ENCODE measurements around the gene LRP6.
"Not testable (repeated sequence)": the region's sequence is repeated elsewhere in the genome, so short reads cannot be mapped to it uniquely, and the experiment has no call there.

The LRP6 gene

GRCh38 chr12:12127304-12127703 lies 139.5 kb downstream of the LRP6 start:
- DNase-seq (ENCODE audit: low read depth in 2 of 2, low spot score in 1 of 2): no peak

GRCh38 chr12:12126551-12126950 lies 140.3 kb downstream of the LRP6 start:
- no peak for DNase-seq (ENCODE audit: low read depth in 2 of 2, low spot score in 1 of 2)

GRCh38 chr12:12123036-12123604 lies 143.7 kb downstream of the LRP6 start:
- DNase-seq (ENCODE audit: low read depth in 2 of 2, low spot score in 1 of 2): no peak

- DNase-seq (ENCODE audit: low read depth in 2 of 2, low spot score in 1 of 2): no peak
These were observed 145.8 kb downstream of the LRP6 start for GRCh38 chr12:12121061-12121460.

- DNase-seq (ENCODE audit: low read depth in 2 of 2, low spot score in 1 of 2): no peak
These were observed 150.2 kb downstream of the LRP6 start for GRCh38 chr12:12116677-12117076.

GRCh38 chr12:12115514-12115913 lies 151.3 kb downstream of the LRP6 start:
- DNase-seq (ENCODE audit: low read depth in 2 of 2, low spot score in 1 of 2): no peak

GRCh38 chr12:12110923-12111555 lies 155.8 kb downstream of the LRP6 start:
- DNase-seq (ENCODE audit: low read depth in 2 of 2, low spot score in 1 of 2): not testable (repeated sequence)

GRCh38 chr12:12108441-12109058 lies 158.3 kb downstream of the LRP6 start:
- DNase-seq (ENCODE audit: low read depth in 2 of 2, low spot score in 1 of 2): no peak

GRCh38 chr12:12107678-12108077 lies 159.2 kb downstream of the LRP6 start:
- no peak for DNase-seq (ENCODE audit: low read depth in 2 of 2, low spot score in 1 of 2)

GRCh38 chr12:12099102-12099501 lies 167.7 kb downstream of the LRP6 start:
- DNase-seq (ENCODE audit: low read depth in 2 of 2, low spot score in 1 of 2): no peak

- no peak for DNase-seq (ENCODE audit: low read depth in 2 of 2, low spot score in 1 of 2)
These were observed 168.2 kb downstream of the LRP6 start for GRCh38 chr12:12098691-12099015.

- DNase-seq (ENCODE audit: low read depth in 2 of 2, low spot score in 1 of 2): no peak
These were observed 168.8 kb downstream of the LRP6 start for GRCh38 chr12:12097891-12098690.

- DNase-seq (ENCODE audit: low read depth in 2 of 2, low spot score in 1 of 2): no peak
These were observed 171.8 kb downstream of the LRP6 start for GRCh38 chr12:12095021-12095420.

- no peak for DNase-seq (ENCODE audit: low read depth in 2 of 2, low spot score in 1 of 2)
These were observed 172.4 kb downstream of the LRP6 start for GRCh38 chr12:12094481-12094880.

- DNase-seq (ENCODE audit: low read depth in 2 of 2, low spot score in 1 of 2): no peak
These were observed 174.7 kb downstream of the LRP6 start for GRCh38 chr12:12091977-12092663.

- DNase-seq (ENCODE audit: low read depth in 2 of 2, low spot score in 1 of 2): no peak
These were observed 175.8 kb downstream of the LRP6 start for GRCh38 chr12:12091071-12091470.

- no peak for DNase-seq (ENCODE audit: low read depth in 2 of 2, low spot score in 1 of 2)
These were observed 178.1 kb downstream of the LRP6 start for GRCh38 chr12:12088761-12089160.

GRCh38 chr12:12088147-12088546 lies 178.7 kb downstream of the LRP6 start:
- DNase-seq (ENCODE audit: low read depth in 2 of 2, low spot score in 1 of 2): no peak

- no peak for DNase-seq (ENCODE audit: low read depth in 2 of 2, low spot score in 1 of 2)
These were observed 179.2 kb downstream of the LRP6 start for GRCh38 chr12:12087693-12088034.

GRCh38 chr12:12086973-12087692 lies 179.7 kb downstream of the LRP6 start:
- no peak for DNase-seq (ENCODE audit: low read depth in 2 of 2, low spot score in 1 of 2)

GRCh38 chr12:12086362-12086761 lies 180.5 kb downstream of the LRP6 start:
- DNase-seq (ENCODE audit: low read depth in 2 of 2, low spot score in 1 of 2): no peak
